ENCODE data around the gene SECISBP2.

The SECISBP2 gene

GRCh38 chr9:89383030-89383720 is 64.9 kb downstream of the SECISBP2 start:
- DNase-seq = no peak

- DNase-seq = no peak
Observed at GRCh38 chr9:89383721-89384300, 65.5 kb downstream of the SECISBP2 start.

- no peak for DNase-seq
Observed at GRCh38 chr9:89384783-89385182, 66.5 kb downstream of the SECISBP2 start.

- no peak for DNase-seq
Observed at GRCh38 chr9:89386206-89386605, 67.9 kb downstream of the SECISBP2 start.

GRCh38 chr9:89386797-89387196 is 68.5 kb downstream of the SECISBP2 start:
- no peak for DNase-seq

GRCh38 chr9:89387197-89387849 is 69.0 kb downstream of the SECISBP2 start:
- no peak for DNase-seq

- DNase-seq = no peak
Observed at GRCh38 chr9:89388084-89388867, 70.0 kb downstream of the SECISBP2 start.

- DNase-seq = no peak
Observed at GRCh38 chr9:89388868-89389177, 70.5 kb downstream of the SECISBP2 start.

GRCh38 chr9:89390068-89390555 is 71.8 kb downstream of the SECISBP2 start:
- DNase-seq = no peak

GRCh38 chr9:89390578-89391116 is 72.3 kb downstream of the SECISBP2 start:
- DNase-seq = no peak

GRCh38 chr9:89391585-89391984 is 73.3 kb downstream of the SECISBP2 start:
- DNase-seq = no peak

GRCh38 chr9:89394412-89394811 is 76.1 kb downstream of the SECISBP2 start:
- no peak for DNase-seq

- no peak for DNase-seq
Observed at GRCh38 chr9:89395931-89396710, 77.8 kb downstream of the SECISBP2 start.

GRCh38 chr9:89397471-89397870 is 79.2 kb downstream of the SECISBP2 start:
- no peak for DNase-seq

GRCh38 chr9:89398621-89399020 is 80.3 kb downstream of the SECISBP2 start:
- DNase-seq = no peak

GRCh38 chr9:89400403-89401116 is 82.3 kb downstream of the SECISBP2 start:
- DNase-seq = no peak

- DNase-seq = no peak
Observed at GRCh38 chr9:89402695-89403427, 84.6 kb downstream of the SECISBP2 start.

GRCh38 chr9:89404074-89404473 is 85.8 kb downstream of the SECISBP2 start:
- DNase-seq = no peak

GRCh38 chr9:89405826-89406225 is 87.5 kb downstream of the SECISBP2 start:
- DNase-seq = no peak

GRCh38 chr9:89407070-89407469 is 88.8 kb downstream of the SECISBP2 start:
- DNase-seq = no peak

GRCh38 chr9:89408628-89409101 is 90.4 kb downstream of the SECISBP2 start:
- DNase-seq = peak; percentile 73

Measured in activated CD8-positive, alpha-beta memory T cell treated with anti-CD3 and anti-CD28 coated beads, Interleukin-2, amount 50 U/mL, for 48 hours (primary cell).